Testis (tissue), 3 donors: ENCODE results near the gene BOLA3. TPM values are rescaled to one million over a fixed set of nuclear protein-coding genes. Genes with fewer than 3 reads are reported as not detected.

ENCODE experiments used
- DNase-seq: peaks from one replicate; pipeline ENCODE4 v3.0.0-alpha.2; 2019
- H3K27ac ChIP-seq, 2 donors: fragments of 200-600 bp; sonication (generic); one replicate each; pipeline ENCODE4 v1.5.1; 2019
- H3K27me3 ChIP-seq: fragments of 200-600 bp; sonication (generic); one replicate; pipeline ENCODE4 v1.5.1; 2019
- H3K36me3 ChIP-seq: fragments of 200-600 bp; sonication (generic); one replicate; pipeline ENCODE4 v1.5.1; 2017; ENCODE audit warnings: low read depth; ENCODE audit errors: missing control alignments
- H3K4me1 ChIP-seq: fragments of 200-600 bp; sonication (generic); one replicate; pipeline ENCODE4 v1.5.1; 2019
- H3K4me3 ChIP-seq, 2 donors: fragments of 200-600 bp; sonication (generic); one replicate each; pipeline ENCODE4 v1.5.1; 2017 to 2019
- H3K9me3 ChIP-seq: fragments of 200-600 bp; sonication (generic); one replicate; pipeline ENCODE4 v1.5.1; 2017
- POLR2A ChIP-seq: fragments of 450-650 bp; IDR thresholded peaks from one replicate; pipeline ENCODE4 v1.6.1; 2017; ENCODE audit warnings: antibody characterized with exemption, mild to moderate bottlenecking, moderate library complexity
- WGBS, 2 donors: methylation state at CpG; one replicate each; pipeline ENCODE4 v1.1.5; 2018; 5-methylcytosine and 5-hydroxymethylcytosine counted together
- intact Hi-C: fragments of 100-400 bp; cut with DNase I; formaldehyde crosslinking; loops from one replicate; pipeline ENCODE4 v1.15.1; 2023; ENCODE audit warnings: low total_unique reads
- polyA plus RNA-seq: library from polyadenylated mRNA; stranded (reverse); fragments of 350-450 nt; fragmentation: Illumina TruSeq; extraction: RNeasy Lipid Tissue Mini Kit (QIAGEN cat#74804); gene quantifications from one replicate; pipeline ENCODE4 v1.2.3, GENCODE V29; 2014; ENCODE audit warnings: low read depth, low replicate concordance; ENCODE audit not compliant: insufficient read depth
- total RNA-seq, 2 donors: library from RNA; depleted of rRNA; stranded (reverse); fragments of >200 nt; gene quantifications; one replicate each; pipeline ENCODE4 v1.2.3, GENCODE V29; 2016
- TF ChIP-seq, protein P1 (sequence below), 3 experiments: fragments of 450-650 bp in 2 of 3; fragments of 200-600 bp in 1 of 3; sonication (generic) in 1 of 3; IDR thresholded peaks; one replicate each; pipeline ENCODE4 v1.5.1; 2016 to 2019; ENCODE audit warnings: antibody characterized with exemption in 3 of 3, mild to moderate bottlenecking in 2 of 3, moderate library complexity in 1 of 3

The BOLA3 gene
- total and polyA plus RNA-seq, 3 donors from 2014 or later, result 40.2 to 56.2 (median 41.9) TPM

DNA sequence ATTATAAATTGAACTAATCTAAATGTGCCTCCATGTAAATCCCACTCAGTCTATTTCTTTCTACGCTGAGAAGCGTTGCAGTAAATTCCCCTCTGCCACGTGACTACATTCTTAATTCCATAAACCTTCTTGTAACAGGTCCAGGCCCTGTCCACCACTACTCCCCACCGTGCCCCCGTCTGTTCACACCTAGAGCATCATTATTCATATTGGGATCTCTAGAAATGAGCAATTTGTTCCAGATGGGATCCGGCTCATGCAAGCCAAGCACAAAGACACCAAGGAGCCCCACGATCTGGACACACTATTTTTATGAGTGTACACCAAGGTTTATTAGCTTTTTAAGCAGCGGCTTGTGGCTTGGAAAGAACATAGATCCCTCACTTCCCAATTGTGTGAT, 38.2 kb downstream of the BOLA3 start:
- Histone ChIP-seq H3K9me3 (no peaks in the 10 kb centered on the region), H3K4me1 (no peaks in the 10 kb centered on the region), H3K36me3 (no peaks in the 10 kb centered on the region), H3K4me3 (no peak overlapping the region), H3K27me3 (no peaks in the 10 kb centered on the region), H3K27ac (no peak overlapping the region)
- TF ChIP-seq, protein P1, sequence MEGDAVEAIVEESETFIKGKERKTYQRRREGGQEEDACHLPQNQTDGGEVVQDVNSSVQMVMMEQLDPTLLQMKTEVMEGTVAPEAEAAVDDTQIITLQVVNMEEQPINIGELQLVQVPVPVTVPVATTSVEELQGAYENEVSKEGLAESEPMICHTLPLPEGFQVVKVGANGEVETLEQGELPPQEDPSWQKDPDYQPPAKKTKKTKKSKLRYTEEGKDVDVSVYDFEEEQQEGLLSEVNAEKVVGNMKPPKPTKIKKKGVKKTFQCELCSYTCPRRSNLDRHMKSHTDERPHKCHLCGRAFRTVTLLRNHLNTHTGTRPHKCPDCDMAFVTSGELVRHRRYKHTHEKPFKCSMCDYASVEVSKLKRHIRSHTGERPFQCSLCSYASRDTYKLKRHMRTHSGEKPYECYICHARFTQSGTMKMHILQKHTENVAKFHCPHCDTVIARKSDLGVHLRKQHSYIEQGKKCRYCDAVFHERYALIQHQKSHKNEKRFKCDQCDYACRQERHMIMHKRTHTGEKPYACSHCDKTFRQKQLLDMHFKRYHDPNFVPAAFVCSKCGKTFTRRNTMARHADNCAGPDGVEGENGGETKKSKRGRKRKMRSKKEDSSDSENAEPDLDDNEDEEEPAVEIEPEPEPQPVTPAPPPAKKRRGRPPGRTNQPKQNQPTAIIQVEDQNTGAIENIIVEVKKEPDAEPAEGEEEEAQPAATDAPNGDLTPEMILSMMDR (IDR thresholded peaks at IDR 0.05), result no peak
- no peak for TF ChIP-seq POLR2A
- WGBS, 2 donors, result 91 to 92% methylated on average over 8 of the region's 8 CpGs
- DNase-seq, result no peak
- intact Hi-C loops, result loop anchor here (10.0 kb wide), 1 partner anchor 145 kb away; no protein-coding TSS in a partner anchor

DNA sequence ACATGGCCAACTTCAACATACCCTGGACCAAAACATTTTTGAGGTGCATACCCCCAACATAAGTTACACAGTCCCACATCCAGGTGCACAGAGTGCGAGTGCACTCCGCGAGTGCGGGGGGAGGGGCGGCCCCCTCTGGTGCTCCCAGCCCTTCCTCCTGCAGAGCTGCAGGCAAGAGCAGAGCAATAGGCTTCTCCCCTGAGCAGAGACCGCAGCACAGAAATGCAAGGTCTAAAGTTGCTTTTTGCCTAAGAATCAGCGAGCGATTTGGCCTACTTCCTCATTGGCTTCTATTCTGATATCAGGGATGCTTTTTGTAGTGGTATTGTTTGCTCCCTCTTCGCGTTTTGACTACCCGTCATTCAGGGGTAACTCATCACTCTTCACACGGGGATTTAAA, 40.6 kb downstream of the BOLA3 start:
- DNase-seq, result no peak
- Histone ChIP-seq H3K4me3 (no peak overlapping the region), H3K36me3 (no peaks in the 10 kb centered on the region), H3K4me1 (no peaks in the 10 kb centered on the region), H3K9me3 (no peaks in the 10 kb centered on the region), H3K27me3 (no peaks in the 10 kb centered on the region), H3K27ac (no peak overlapping the region)
- TF ChIP-seq, protein P1 (IDR thresholded peaks at IDR 0.05), result no peak
- TF ChIP-seq POLR2A, result no peak
- intact Hi-C loops, result loop anchor here (10.0 kb wide), 1 partner anchor 142 kb away; no protein-coding TSS in a partner anchor
- 58 to 68% methylated on average over 12 of the region's 12 CpGs for WGBS, 2 donors

DNA sequence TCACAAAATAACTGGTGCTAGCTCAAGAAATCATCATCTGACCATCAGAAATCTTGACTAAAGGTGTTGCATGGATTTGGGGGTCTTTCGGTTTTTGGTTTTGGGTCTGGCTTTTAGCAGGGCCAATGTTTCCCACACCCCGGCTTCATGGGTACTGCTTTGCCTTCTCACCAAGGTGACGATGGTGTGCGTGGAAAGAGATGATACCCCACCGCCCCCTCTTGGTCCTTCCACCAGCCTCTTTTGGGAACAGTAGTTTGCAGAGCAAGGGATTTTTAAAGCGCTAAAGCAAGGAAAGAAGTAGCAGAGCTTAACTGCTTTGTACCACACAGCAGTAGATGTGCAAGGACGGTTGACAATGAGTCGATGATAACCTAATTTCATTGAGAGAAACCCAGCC, 42.3 kb downstream of the BOLA3 start:
- 91 to 96% methylated on average over 8 of the region's 8 CpGs for WGBS, 2 donors
- no peaks in the 10 kb centered on the region for H3K27me3 ChIP-seq
- no peak for DNase-seq
- H3K36me3 ChIP-seq, result no peaks in the 10 kb centered on the region
- no peaks in the 10 kb centered on the region for H3K9me3 ChIP-seq
- H3K4me3 ChIP-seq, result no peak overlapping the region
- TF ChIP-seq POLR2A, result no peak
- TF ChIP-seq, protein P1 (IDR thresholded peaks at IDR 0.05), result no peak
- no peaks in the 10 kb centered on the region for H3K4me1 ChIP-seq
- no peak overlapping the region for H3K27ac ChIP-seq
- intact Hi-C loops, result loop anchor here (10.0 kb wide), 1 partner anchor 141 kb away; no protein-coding TSS in a partner anchor

DNA sequence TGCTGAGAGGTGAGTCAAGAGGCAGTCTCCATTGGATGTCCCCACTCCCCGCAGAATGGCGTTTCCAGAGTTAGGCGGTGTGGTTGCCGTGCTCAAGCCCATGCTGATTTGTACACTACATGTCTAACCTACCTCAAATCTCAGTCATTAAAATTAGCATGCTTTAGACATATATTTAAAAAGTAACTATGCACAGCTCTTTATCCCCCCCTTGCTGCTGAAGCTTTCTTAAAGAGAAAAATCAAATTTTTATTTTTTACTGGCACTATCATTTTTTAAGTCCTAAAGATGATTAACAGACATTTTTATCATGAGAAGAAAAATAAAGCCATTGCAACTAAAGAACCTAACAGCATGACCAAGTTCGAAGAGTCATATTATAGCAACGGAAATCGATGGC, 42.9 kb downstream of the BOLA3 start:
- intact Hi-C loops, result loop anchor here (10.0 kb wide), 1 partner anchor 140 kb away; no protein-coding TSS in a partner anchor
- Histone ChIP-seq H3K9me3 (no peaks in the 10 kb centered on the region), H3K4me1 (no peaks in the 10 kb centered on the region), H3K36me3 (no peaks in the 10 kb centered on the region), H3K27me3 (no peaks in the 10 kb centered on the region), H3K4me3 (no peak overlapping the region), H3K27ac (no peak overlapping the region)
- TF ChIP-seq, protein P1 (IDR thresholded peaks at IDR 0.05), result peak in 1 of 3 experiments; percentile 6
- no peak for TF ChIP-seq POLR2A
- DNase-seq, result no peak
- 93 to 96% methylated on average over 7 of the region's 7 CpGs for WGBS, 2 donors

DNA sequence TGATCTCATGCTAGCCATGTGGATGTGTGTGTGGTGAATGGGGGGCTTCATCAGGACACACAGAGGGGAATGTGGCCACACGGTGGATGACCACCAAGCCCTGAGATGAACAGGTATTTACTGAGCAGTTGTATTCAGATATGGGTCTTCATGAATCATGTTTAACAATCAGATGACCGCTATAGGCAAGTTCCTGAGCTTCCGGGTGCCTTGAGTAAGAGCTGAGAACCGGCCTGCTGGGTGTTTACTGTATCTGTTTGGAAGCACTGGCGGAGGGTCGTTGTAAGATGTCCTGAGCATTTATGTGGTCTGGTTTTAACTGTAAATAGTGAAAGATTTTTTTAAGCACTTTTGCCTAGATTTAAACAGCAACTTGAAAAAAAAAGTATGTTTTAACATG, 43.9 kb downstream of the BOLA3 start:
- TF ChIP-seq POLR2A, result no peak
- TF ChIP-seq, protein P1 (IDR thresholded peaks at IDR 0.05), result no peak
- no peaks in the 10 kb centered on the region for H3K27me3 ChIP-seq
- H3K9me3 ChIP-seq, result no peaks in the 10 kb centered on the region
- H3K27ac ChIP-seq, result no peak overlapping the region
- intact Hi-C loops, result loop anchor here (10.0 kb wide), 1 partner anchor 139 kb away; no protein-coding TSS in a partner anchor
- DNase-seq, result no peak
- H3K36me3 ChIP-seq, result no peaks in the 10 kb centered on the region
- H3K4me1 ChIP-seq, result no peaks in the 10 kb centered on the region
- 90 to 91% methylated on average over 6 of the region's 6 CpGs for WGBS, 2 donors
- H3K4me3 ChIP-seq, result no peak overlapping the region
